ENCODE measurements around the gene LBP.

- TF ChIP-seq POLR2A (IDR thresholded peaks at IDR 0.05; ENCODE audit: low read depth, low read length) (no peak), ZNF592 (IDR thresholded peaks at IDR 0.05) (no peak), ATF7 (IDR thresholded peaks at IDR 0.05; ENCODE audit: low read depth) (no peak), EP300 (IDR thresholded peaks at IDR 0.05; ENCODE audit: borderline replicate concordance in 1 of 2, control insufficient read depth in 1 of 2, low read depth in 2 of 2, low read length in 2 of 2) (no peak)
- TF ChIP-seq, protein P1, sequence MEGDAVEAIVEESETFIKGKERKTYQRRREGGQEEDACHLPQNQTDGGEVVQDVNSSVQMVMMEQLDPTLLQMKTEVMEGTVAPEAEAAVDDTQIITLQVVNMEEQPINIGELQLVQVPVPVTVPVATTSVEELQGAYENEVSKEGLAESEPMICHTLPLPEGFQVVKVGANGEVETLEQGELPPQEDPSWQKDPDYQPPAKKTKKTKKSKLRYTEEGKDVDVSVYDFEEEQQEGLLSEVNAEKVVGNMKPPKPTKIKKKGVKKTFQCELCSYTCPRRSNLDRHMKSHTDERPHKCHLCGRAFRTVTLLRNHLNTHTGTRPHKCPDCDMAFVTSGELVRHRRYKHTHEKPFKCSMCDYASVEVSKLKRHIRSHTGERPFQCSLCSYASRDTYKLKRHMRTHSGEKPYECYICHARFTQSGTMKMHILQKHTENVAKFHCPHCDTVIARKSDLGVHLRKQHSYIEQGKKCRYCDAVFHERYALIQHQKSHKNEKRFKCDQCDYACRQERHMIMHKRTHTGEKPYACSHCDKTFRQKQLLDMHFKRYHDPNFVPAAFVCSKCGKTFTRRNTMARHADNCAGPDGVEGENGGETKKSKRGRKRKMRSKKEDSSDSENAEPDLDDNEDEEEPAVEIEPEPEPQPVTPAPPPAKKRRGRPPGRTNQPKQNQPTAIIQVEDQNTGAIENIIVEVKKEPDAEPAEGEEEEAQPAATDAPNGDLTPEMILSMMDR (IDR thresholded peaks at IDR 0.05 in 2 of 3, conservative IDR thresholded peaks at IDR 0.05 in 1 of 3; ENCODE audit: control insufficient read depth in 2 of 3, extremely low read depth in 1 of 3, insufficient read depth in 1 of 3, low read depth in 3 of 3, low read length in 3 of 3), result no peak
These were observed 11.4 kb downstream of the LBP start for GRCh38 chr20:38357653-38358207.

Measured in GM12878 (cell line).